ENCODE results near the gene QRICH1.

The QRICH1 gene, protein sequence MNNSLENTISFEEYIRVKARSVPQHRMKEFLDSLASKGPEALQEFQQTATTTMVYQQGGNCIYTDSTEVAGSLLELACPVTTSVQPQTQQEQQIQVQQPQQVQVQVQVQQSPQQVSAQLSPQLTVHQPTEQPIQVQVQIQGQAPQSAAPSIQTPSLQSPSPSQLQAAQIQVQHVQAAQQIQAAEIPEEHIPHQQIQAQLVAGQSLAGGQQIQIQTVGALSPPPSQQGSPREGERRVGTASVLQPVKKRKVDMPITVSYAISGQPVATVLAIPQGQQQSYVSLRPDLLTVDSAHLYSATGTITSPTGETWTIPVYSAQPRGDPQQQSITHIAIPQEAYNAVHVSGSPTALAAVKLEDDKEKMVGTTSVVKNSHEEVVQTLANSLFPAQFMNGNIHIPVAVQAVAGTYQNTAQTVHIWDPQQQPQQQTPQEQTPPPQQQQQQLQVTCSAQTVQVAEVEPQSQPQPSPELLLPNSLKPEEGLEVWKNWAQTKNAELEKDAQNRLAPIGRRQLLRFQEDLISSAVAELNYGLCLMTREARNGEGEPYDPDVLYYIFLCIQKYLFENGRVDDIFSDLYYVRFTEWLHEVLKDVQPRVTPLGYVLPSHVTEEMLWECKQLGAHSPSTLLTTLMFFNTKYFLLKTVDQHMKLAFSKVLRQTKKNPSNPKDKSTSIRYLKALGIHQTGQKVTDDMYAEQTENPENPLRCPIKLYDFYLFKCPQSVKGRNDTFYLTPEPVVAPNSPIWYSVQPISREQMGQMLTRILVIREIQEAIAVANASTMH

GRCh38 chr3:49093853-49094767 is at the start of gene QRICH1:
QRICH1 (minus strand) TSS chr3:49094071; CDS start chr3:49077017, 17,054 bp downstream.
- peak; percentile 96 for DNase-seq

DNA sequence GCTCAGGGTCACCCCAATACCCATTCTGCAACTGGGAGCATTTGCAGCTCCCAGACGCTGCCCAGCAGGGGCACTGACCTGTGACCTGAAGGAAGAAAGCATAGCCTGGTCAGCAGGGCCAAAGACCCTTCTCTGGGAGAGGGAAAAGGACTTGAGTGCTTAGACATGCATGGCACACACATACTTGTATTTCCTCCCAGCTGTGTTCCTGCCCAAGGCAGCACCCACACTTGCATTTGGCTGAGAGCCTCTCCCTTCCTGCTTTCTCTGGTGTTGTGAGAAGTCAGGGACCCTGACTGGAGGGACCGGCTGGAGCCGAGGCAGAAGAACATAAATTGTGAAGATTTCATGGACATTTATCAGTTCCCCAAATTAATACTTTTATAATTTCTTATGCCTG is 46.2 kb upstream of the QRICH1 start:
- no peak for DNase-seq

DNA sequence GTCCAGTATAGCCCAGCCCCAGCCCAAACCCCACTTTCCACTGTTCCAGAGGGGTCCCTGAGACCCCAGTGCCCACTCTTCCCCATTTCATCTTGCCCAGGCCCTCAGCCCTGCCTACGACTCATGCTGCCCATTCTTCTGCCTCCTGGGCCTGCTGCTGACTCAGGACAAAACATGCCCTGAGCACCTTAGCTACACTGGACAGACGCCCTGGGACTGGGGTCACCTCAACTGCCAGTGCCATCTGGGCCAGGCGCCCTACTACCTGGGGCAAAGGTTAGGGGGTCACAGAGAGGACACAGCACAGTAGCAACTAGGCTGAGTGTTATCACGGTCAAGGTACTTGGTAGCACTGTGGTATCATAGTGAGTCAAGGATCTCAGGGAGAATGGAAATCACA is 41.6 kb upstream of the QRICH1 start:
- no peak for DNase-seq

- peak; percentile 17 for DNase-seq
Measured at GRCh38 chr3:49134471-49135265, 40.8 kb upstream of the QRICH1 start.

GRCh38 chr3:49133226-49133951 is 39.5 kb upstream of the QRICH1 start:
- peak; percentile 87 for DNase-seq

GRCh38 chr3:49132437-49133225 is 38.8 kb upstream of the QRICH1 start, which contains the start of gene LAMB2:
LAMB2 (minus strand) TSS chr3:49133050; CDS start chr3:49132867, 183 bp downstream.
- peak; percentile 67 for DNase-seq

DNA sequence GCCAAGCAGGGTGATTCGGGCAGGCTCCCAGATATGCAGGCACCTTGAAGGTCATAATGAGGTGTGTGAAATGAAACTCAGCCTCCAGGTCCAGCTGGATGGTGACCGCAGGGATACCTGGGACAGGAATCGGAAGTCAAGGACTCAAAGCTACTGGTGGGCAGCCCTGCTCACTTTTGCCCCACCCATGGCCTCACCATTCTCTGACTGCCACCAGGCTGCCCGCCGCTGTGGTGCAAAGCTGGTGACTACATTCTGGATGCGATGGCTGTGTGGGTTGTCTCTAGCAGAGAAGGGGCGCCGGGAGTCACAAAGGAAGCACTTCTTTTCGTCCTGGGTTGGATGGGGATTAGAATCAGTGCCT is 38.2 kb upstream of the QRICH1 start:
- DNase-seq = no peak

- DNase-seq = no peak
Measured at GRCh38 chr3:49131576-49131975, 37.7 kb upstream of the QRICH1 start.

DNA sequence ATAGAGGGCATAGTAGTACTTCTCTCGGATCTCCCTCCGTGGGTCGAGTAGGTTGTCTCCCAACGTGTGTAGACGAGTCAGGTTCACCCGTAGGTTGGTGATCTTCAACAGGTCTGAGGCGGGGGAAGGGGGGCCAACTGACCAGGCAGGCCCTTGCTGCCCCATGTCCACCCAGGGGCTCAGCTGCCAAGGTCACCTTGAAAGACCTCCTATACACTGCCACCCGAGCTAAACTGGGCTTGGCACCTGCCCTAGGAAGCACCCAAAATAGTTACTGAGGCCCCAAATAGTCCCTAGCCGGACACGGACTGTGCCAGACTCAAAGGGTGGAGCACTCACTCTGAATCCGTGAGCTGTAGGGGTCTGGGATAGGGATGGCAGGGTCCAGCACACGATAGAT is 37.2 kb upstream of the QRICH1 start:
- DNase-seq = no peak

- DNase-seq = peak; percentile 8
Measured at GRCh38 chr3:49124991-49125670, 31.3 kb upstream of the QRICH1 start.

GRCh38 chr3:49124203-49124602 is 30.3 kb upstream of the QRICH1 start:
- no peak for DNase-seq

DNA sequence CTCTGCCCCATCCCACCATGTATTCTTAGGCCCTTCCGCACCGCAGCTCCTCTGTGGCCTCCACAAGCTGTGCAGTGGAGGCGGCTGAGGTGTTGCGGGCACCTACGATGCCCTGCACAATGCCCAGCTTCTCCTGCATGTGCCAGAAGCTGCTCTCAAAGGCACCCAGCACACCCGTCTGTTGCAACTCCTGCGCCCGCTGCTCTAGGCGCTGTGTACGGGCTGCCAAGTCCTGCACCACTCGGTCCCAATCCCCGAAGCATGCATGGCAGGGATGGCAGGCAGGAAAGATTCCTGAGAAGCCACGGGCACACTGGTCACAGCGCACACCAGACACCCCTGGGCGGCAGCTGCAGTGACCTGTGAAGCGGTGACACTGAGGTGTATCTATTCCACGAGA is 29.8 kb upstream of the QRICH1 start:
- DNase-seq = no peak

GRCh38 chr3:49122886-49123545 is 29.1 kb upstream of the QRICH1 start:
- no peak for DNase-seq

- no peak for DNase-seq
Measured at GRCh38 chr3:49122451-49122850, 28.6 kb upstream of the QRICH1 start.

GRCh38 chr3:49122022-49122421 is 28.2 kb upstream of the QRICH1 start:
- DNase-seq = no peak

DNA sequence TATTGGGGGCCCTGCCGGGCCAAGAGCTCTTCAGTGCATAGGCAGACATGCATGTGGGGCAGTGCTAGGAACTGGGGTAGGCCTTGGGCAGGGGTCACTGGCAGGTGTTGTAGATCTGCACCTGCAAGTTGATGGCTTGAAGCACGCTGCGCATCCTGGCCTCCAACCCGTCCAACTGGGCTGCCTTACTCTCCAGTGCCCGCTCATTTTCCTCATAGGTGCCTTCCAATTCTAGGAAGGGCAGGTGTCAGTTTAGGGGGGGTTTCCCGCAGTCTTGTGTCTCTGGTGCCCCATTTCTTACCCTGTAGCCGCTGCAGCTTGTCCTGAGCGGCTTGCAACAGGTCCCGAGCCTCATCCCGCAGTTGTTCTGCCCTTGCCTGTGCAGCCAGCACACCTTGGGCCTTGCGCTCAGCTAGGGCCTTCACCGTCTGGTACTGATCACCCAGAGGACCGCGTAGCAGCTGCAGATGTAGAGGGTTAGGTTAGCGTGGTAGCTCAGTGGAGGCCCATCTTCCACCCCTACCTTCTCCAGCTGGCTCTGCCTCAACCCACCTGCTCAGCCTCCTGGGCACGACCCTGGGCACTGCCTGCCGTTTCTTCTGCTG is 27.4 kb upstream of the QRICH1 start:
- no peak for DNase-seq

GRCh38 chr3:49120438-49121131 is 26.7 kb upstream of the QRICH1 start, which contains the start of gene USP19:
USP19 (minus strand) TSS chr3:49120823; CDS start chr3:49119145, 1,678 bp downstream.
- peak; percentile 91 for DNase-seq

DNA sequence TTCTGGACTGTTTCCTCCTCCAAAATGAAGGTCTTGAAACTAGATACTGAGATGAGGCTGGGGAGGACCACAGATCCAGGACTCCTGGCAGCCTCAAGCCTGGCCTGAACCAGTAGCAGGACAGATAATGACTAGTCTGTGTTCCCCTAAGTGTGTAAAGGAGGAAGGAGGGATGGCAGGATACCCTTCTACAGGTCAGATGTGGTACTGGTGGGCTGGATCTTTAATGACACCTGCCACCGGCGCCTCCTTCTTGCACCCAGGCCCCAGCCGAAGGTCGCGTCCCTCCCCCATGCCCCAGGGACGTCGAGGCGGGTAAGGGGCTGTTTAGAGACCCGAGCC is 26.2 kb upstream of the QRICH1 start:
- DNase-seq = no peak

Measured in NCI-H69 (cell line).